Transverse colon (tissue), 4 donors: ENCODE results near the gene SNX15. TPM values are rescaled to one million over a fixed set of nuclear protein-coding genes. Genes with fewer than 3 reads are reported as not detected.

ENCODE experiments used
- DNase-seq: peaks from one replicate; pipeline ENCODE4 v3.0.0-alpha.2; 2019
- H3K27ac ChIP-seq, 4 donors: fragments of 200-600 bp; sonication (generic); 2 replicates each; pipeline ENCODE4 v1.5.1; 2016 to 2018; ENCODE audit warnings: inconsistent platforms in 4 of 4
- H3K27me3 ChIP-seq: fragments of 200-600 bp; sonication (generic); 2 replicates; pipeline ENCODE4 v1.5.1; 2017; ENCODE audit warnings: inconsistent platforms
- H3K36me3 ChIP-seq, 4 donors: fragments of 200-600 bp; sonication (generic); 2 replicates each; pipeline ENCODE4 v1.5.1; 2017 to 2019; ENCODE audit warnings: inconsistent platforms in 4 of 4
- H3K4me1 ChIP-seq, 4 donors: fragments of 200-600 bp; sonication (generic); 2 replicates each; pipeline ENCODE4 v1.5.1; 2017 to 2020; ENCODE audit warnings: inconsistent platforms in 4 of 4
- H3K4me3 ChIP-seq, 4 donors: fragments of 200-600 bp; sonication (generic); 1 replicate in 1 of 4; 2 replicates in 3 of 4; pipeline versions ENCODE4 v1.5.1 to v1.6.1; 2017 to 2019; ENCODE audit warnings: inconsistent platforms in 4 of 4
- H3K9me3 ChIP-seq, 2 donors: fragments of 200-600 bp; sonication (generic); 2 replicates each; pipeline ENCODE4 v1.5.1; 2017 to 2019; ENCODE audit warnings: inconsistent platforms in 2 of 2
- EP300 ChIP-seq: sonication (generic); formaldehyde crosslinking; IDR thresholded peaks from one replicate; pipeline ENCODE4 v1.6.1; 2017; ENCODE audit warnings: antibody characterized with exemption, low read depth
- POLR2A ChIP-seq: fragments of 450-650 bp; IDR thresholded peaks from one replicate; pipeline ENCODE4 v1.6.1; 2016; ENCODE audit warnings: antibody characterized with exemption, mild to moderate bottlenecking, moderate library complexity
- POLR2AphosphoS5 ChIP-seq, 3 donors: sonication (generic); formaldehyde crosslinking; IDR thresholded peaks; one replicate each; pipeline ENCODE4 v1.6.1; 2016; ENCODE audit warnings: antibody characterized with exemption in 3 of 3
- WGBS, 2 donors: methylation state at CpG; one replicate each; pipeline ENCODE4 v1.1.5; 2018; ENCODE audit warnings: low coverage in 1 of 2; 5-methylcytosine and 5-hydroxymethylcytosine counted together
- in situ Hi-C, 4 donors: fragments of 200-750 bp; cut with MboI; loops; one replicate each; pipeline versions ENCODE4 v1.15.0 to v1.15.1; 2017; ENCODE audit warnings: low sequenced_read_pairs in 3 of 4, low pct_ligation_motif_present in 1 of 4, low pct_unique_long_range_greater_than_20kb in 1 of 4
- intact Hi-C: fragments of 100-400 bp; cut with DNase I; formaldehyde crosslinking; loops from one replicate; pipeline ENCODE4 v1.15.1; 2023; ENCODE audit warnings: low total_unique reads
- total RNA-seq, 4 donors: library from RNA; depleted of rRNA; stranded (reverse); fragments of >200 nt; gene quantifications; one replicate each; pipeline ENCODE4 v1.1.0, GENCODE V29; 2016
- TF ChIP-seq, protein P1 (sequence below), 5 experiments: fragments of 200-600 bp in 3 of 5; fragments of 450-650 bp in 2 of 5; sonication (generic) in 3 of 5; IDR thresholded peaks; 1 replicate in 2 of 5; 2 replicates in 3 of 5; pipeline ENCODE4 v1.5.1; 2016 to 2017; ENCODE audit warnings: antibody characterized with exemption in 5 of 5, inconsistent platforms in 3 of 5, mild to moderate bottlenecking in 2 of 5, moderate library complexity in 1 of 5

The SNX15 gene
- total RNA-seq, 4 donors from 2014 or later: 1.9 to 53.3 (median 35.9) TPM

DNA sequence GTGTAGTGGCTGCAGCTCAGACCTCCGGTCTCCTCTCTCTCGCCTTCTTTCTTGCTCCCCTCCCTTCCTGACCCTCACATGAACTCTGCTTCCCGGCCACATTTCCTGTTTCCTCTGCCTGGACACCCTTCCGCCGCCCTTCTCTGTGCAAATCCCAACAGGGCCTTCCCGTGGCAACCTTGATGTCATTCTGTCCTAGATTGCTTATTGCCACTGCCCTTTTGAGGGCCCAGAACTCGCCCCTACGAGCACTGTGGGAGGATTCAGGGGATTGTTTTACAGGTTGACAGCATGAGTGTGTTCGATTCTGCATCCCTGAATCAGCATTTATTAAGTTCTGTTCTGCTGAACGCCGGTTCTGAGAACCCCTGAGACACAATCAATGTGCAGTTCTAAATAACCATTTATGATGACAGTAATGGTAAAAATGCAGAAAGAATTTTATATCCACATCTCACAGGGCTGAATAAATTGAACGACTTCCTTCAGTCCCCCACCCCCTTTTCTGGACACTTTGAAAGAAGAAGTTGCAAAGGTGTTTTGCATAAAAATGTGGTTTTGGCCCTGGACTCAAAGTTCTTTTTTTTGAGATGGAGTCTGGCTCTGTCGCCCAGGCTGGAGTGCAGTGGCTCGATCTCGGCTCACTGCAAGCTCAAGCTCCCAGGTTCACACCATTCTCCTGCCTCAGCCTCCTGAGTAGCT is 36.9 kb upstream of the SNX15 start:
- Histone ChIP-seq H3K27me3 (no peaks in the 10 kb centered on the region), H3K27ac (peak overlapping the region; percentile 39 to 51 (median 46)), H3K36me3 (peaks cover 0 to 10% (median 0%) of the 10 kb centered on the region in 4 donors), H3K4me3 (peak overlapping the region in 1 of 4 donors; percentile 22), H3K9me3 (no peaks in the 10 kb centered on the region), H3K4me1 (peaks cover under 1 to 25% (median 3%) of the 10 kb centered on the region in 4 donors)
- in situ Hi-C loops: no loop called here
- intact Hi-C loops: no loop called here
- TF ChIP-seq, protein P1, sequence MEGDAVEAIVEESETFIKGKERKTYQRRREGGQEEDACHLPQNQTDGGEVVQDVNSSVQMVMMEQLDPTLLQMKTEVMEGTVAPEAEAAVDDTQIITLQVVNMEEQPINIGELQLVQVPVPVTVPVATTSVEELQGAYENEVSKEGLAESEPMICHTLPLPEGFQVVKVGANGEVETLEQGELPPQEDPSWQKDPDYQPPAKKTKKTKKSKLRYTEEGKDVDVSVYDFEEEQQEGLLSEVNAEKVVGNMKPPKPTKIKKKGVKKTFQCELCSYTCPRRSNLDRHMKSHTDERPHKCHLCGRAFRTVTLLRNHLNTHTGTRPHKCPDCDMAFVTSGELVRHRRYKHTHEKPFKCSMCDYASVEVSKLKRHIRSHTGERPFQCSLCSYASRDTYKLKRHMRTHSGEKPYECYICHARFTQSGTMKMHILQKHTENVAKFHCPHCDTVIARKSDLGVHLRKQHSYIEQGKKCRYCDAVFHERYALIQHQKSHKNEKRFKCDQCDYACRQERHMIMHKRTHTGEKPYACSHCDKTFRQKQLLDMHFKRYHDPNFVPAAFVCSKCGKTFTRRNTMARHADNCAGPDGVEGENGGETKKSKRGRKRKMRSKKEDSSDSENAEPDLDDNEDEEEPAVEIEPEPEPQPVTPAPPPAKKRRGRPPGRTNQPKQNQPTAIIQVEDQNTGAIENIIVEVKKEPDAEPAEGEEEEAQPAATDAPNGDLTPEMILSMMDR (IDR thresholded peaks at IDR 0.05): no peak
- TF ChIP-seq EP300 (no peak), POLR2AphosphoS5 (IDR thresholded peaks at IDR 0.05) (no peak), POLR2A (no peak)
- WGBS, 2 donors: 43 to 56% methylated on average over 11 to 15 of the region's 15 CpGs
- no peak for DNase-seq

- no peaks in the 10 kb centered on the region for H3K27me3 ChIP-seq
- TF ChIP-seq POLR2AphosphoS5 (IDR thresholded peaks at IDR 0.05) (no peak), EP300 (no peak)
- no peak overlapping the region for H3K27ac ChIP-seq
- intact Hi-C loops (no loop called here), in situ Hi-C loops (no loop called here)
- H3K4me3 ChIP-seq: no peak overlapping the region
- H3K9me3 ChIP-seq: no peaks in the 10 kb centered on the region
- WGBS, 2 donors: 87% methylated on average over 7 of the region's 7 CpGs; no CpG with 5 or more reads in 1 of the 2 donors
- peaks cover 19 to 59% (median 31%) of the 10 kb centered on the region in 4 donors for H3K4me1 ChIP-seq
- peaks cover 0 to 10% (median 0%) of the 10 kb centered on the region in 4 donors for H3K36me3 ChIP-seq
- DNase-seq: no peak
Observed at GRCh38 chr11:64994318-64994717, 32.9 kb upstream of the SNX15 start.

DNA sequence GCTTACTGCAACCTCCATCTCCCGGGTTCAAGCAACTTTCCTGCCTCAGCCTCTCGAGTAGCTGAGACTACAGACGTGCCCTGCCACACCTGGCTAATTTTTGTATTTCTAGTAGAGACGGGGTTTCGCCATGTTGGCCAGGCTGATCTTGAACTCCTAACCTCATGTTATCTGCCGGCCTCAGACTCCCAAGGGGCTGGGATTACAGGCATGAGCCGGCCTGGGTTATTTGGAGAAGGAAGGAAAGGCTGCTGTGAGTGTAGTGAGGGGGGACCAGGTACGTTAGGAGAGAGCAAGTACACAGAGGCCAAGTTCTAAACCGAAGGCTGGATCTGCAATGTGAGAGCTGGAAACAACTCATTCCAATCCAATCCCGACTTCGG is 30.9 kb upstream of the SNX15 start:
- 24 to 39% methylated on average over 9 to 11 of the region's 11 CpGs for WGBS, 2 donors
- intact Hi-C loops (loop anchor here (5.0 kb wide), 1 partner anchor 69 kb away; no protein-coding TSS in a partner anchor), in situ Hi-C loops (no loop called here)
- Histone ChIP-seq H3K4me1 (peaks cover 22 to 51% (median 38%) of the 10 kb centered on the region in 4 donors), H3K36me3 (peaks cover 0 to 10% (median 0%) of the 10 kb centered on the region in 4 donors), H3K27me3 (no peaks in the 10 kb centered on the region), H3K9me3 (no peaks in the 10 kb centered on the region), H3K27ac (peak overlapping the region; percentile 75 to 89 (median 88)), H3K4me3 (peak overlapping the region; percentile 0 to 63 (median 46))
- DNase-seq: no peak
- TF ChIP-seq, protein P1 (IDR thresholded peaks at IDR 0.05): no peak
- no peak for TF ChIP-seq EP300
- TF ChIP-seq POLR2AphosphoS5 (IDR thresholded peaks at IDR 0.05): no peak

GRCh38 chr11:64996710-64997380 is 30.4 kb upstream of the SNX15 start, which contains the start of gene BATF2:
Gene BATF2, minus strand, starts transcription at chr11:64996971. Its CDS starts 57 bp downstream, at chr11:64996914.
- DNase-seq: peak; percentile 90
- Histone ChIP-seq H3K4me3 (peak within 1 kb of the TSS; percentile 0 to 63 (median 46)), H3K36me3 (peaks cover 0 to 7% (median 0%) of the 10 kb centered on the region in 4 donors), H3K27me3 (no peaks in the 10 kb centered on the region), H3K27ac (peak within 1 kb of the TSS; percentile 75 to 89 (median 88)), H3K4me1 (peaks cover 22 to 51% (median 38%) of the 10 kb centered on the region in 4 donors), H3K9me3 (no peaks in the 10 kb centered on the region)
- in situ Hi-C loops: no loop called here
- TF ChIP-seq POLR2AphosphoS5 (IDR thresholded peaks at IDR 0.05) (peak; percentile 85 to 86 (median 85)), POLR2A (peak; percentile 94), EP300 (no peak)
- TF ChIP-seq, protein P1 (IDR thresholded peaks at IDR 0.05): peak; percentile 42 to 83 (median 60)
- intact Hi-C loops: loop anchor here (5.0 kb wide), 1 partner anchor 70 kb away; no protein-coding TSS in a partner anchor
- 14% methylated on average over 9 of the region's 9 CpGs; no CpG with 5 or more reads in 1 of the 2 donors for WGBS, 2 donors
